Uterus (tissue), 4 donors: ENCODE data around the gene STK32C. TPM values are rescaled to one million over a fixed set of nuclear protein-coding genes. Genes with fewer than 3 reads are reported as not detected.

Experiments
- DNase-seq, 2 donors: peaks; one replicate each; pipeline ENCODE4 v3.0.0-alpha.2; 2019 to 2020
- H3K27ac ChIP-seq, 2 donors: fragments of 200-600 bp; sonication (generic); 1 replicate in 1 of 2; 2 replicates in 1 of 2; pipeline ENCODE4 v1.5.1; 2016 to 2018
- H3K27me3 ChIP-seq, 2 donors: fragments of 200-600 bp; sonication (generic); one replicate each; pipeline ENCODE4 v1.5.1; 2018 to 2019; ENCODE audit warnings: control low read depth in 1 of 2
- H3K36me3 ChIP-seq, 2 donors: fragments of 200-600 bp; sonication (generic); one replicate each; pipeline ENCODE4 v1.5.1; 2019; ENCODE audit warnings: control low read depth in 1 of 2
- H3K4me1 ChIP-seq, 2 donors: fragments of 200-600 bp; sonication (generic); one replicate each; pipeline ENCODE4 v1.5.1; 2018 to 2019; ENCODE audit warnings: control low read depth in 1 of 2
- H3K4me3 ChIP-seq, 2 donors: fragments of 200-600 bp; sonication (generic); 1 replicate in 1 of 2; 2 replicates in 1 of 2; pipeline ENCODE4 v1.5.1; 2018 to 2019; ENCODE audit warnings: mild to moderate bottlenecking in 1 of 2
- H3K9me3 ChIP-seq, 2 donors: fragments of 200-600 bp; sonication (generic); one replicate each; pipeline ENCODE4 v1.5.1; 2019; ENCODE audit warnings: control low read depth in 1 of 2
- CTCF ChIP-seq, 4 experiments: fragments of 200-600 bp in 2 of 4; fragments of 450-650 bp in 2 of 4; sonication (generic) in 2 of 4; IDR thresholded peaks; one replicate each; pipeline ENCODE4 v1.5.1; 2016 to 2019; ENCODE audit warnings: antibody characterized with exemption in 4 of 4, mild to moderate bottlenecking in 2 of 4, moderate library complexity in 1 of 4
- POLR2A ChIP-seq, 2 donors: fragments of 450-650 bp; IDR thresholded peaks; one replicate each; pipeline ENCODE4 v1.6.1; 2016; ENCODE audit warnings: antibody characterized with exemption in 2 of 2, mild to moderate bottlenecking in 1 of 2, moderate library complexity in 1 of 2
- intact Hi-C: fragments of 100-400 bp; cut with DNase I; formaldehyde crosslinking; loops from one replicate; pipeline ENCODE4 v1.15.1; 2023; ENCODE audit warnings: low total_unique reads
- total RNA-seq, 4 donors: library from RNA; depleted of rRNA in 3 of 4; stranded (reverse); fragments of >200 nt in 3 of 4; gene quantifications; one replicate each; pipeline versions ENCODE4 v1.1.0 to v1.2.4, GENCODE V29; 2014 to 2023
- donor health status: DM: yes; HTN: yes; CAD: no.

Gene STK32C
- total RNA-seq, 4 donors from 2014 or later: 0.51 to 17.2 (median 3.2) TPM

GRCh38 chr10:132264306-132264950, 43.3 kb downstream of the STK32C start:
- intact Hi-C loops: no loop called here
- TF ChIP-seq CTCF (IDR thresholded peaks at IDR 0.05): no peak
- TF ChIP-seq POLR2A (IDR thresholded peaks at IDR 0.05): no peak
- H3K36me3 ChIP-seq: no peaks in the 10 kb centered on the region
- H3K27ac ChIP-seq: no peak overlapping the region
- DNase-seq: no peak
- H3K4me1 ChIP-seq: peaks cover 0 to 5% of the 10 kb centered on the region in 2 donors
- H3K9me3 ChIP-seq: no peaks in the 10 kb centered on the region
- H3K4me3 ChIP-seq: no peak overlapping the region
- no peaks in the 10 kb centered on the region for H3K27me3 ChIP-seq

GRCh38 chr10:132263866-132264265, 43.9 kb downstream of the STK32C start:
- Histone ChIP-seq H3K4me1 (peaks cover 0 to 5% of the 10 kb centered on the region in 2 donors), H3K36me3 (no peaks in the 10 kb centered on the region), H3K27me3 (no peaks in the 10 kb centered on the region), H3K27ac (no peak overlapping the region), H3K9me3 (no peaks in the 10 kb centered on the region), H3K4me3 (no peak overlapping the region)
- no peak for DNase-seq
- TF ChIP-seq POLR2A (IDR thresholded peaks at IDR 0.05): no peak
- TF ChIP-seq CTCF (IDR thresholded peaks at IDR 0.05): no peak
- intact Hi-C loops: no loop called here

DNA sequence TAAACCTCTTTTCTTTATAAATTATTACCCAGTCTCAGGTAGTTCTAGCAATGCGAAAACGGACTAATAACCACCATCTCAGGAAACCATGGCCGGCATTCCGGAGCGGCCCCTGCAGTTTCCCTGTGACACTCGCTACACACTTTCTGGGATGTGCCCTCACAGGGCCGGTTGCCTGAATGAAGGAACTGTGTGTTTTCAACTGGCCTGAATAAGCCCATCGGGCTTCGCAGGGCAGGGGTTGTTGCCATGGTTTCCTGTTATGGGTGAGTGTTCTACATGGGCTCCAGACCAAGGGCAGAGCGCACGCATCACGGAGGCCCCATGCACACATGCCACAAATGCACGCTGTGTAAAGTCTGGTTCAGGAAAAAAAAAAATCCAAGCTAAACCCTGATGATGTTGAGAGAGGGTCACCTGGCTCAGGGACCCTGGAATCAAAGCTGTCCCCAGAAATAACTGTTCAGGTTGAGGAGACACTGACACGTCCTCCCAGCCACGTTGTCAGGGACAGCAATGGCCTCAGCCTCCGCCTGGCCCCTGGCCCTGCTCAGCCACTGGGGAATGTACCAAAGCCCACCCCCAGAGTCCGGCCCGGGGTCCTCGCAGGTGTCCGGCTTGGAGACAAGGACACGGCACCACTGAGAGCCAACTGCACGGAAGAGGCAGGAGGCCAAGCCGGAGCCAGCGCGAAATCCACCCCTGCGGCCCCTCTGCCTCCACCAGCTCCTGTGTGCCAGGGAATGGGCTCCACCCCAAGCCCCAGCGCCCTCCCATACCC, 47.9 kb downstream of the STK32C start:
- no peak for DNase-seq
- Histone ChIP-seq H3K27me3 (no peaks in the 10 kb centered on the region), H3K4me3 (no peak overlapping the region), H3K9me3 (no peaks in the 10 kb centered on the region), H3K36me3 (no peaks in the 10 kb centered on the region), H3K27ac (no peak overlapping the region), H3K4me1 (no peaks in the 10 kb centered on the region)
- no peak for TF ChIP-seq POLR2A (IDR thresholded peaks at IDR 0.05)
- TF ChIP-seq CTCF (IDR thresholded peaks at IDR 0.05): no peak
- intact Hi-C loops: no loop called here

- TF ChIP-seq CTCF (IDR thresholded peaks at IDR 0.05) (no peak), POLR2A (IDR thresholded peaks at IDR 0.05) (no peak)
- H3K4me3 ChIP-seq: no peak overlapping the region
- DNase-seq: no peak
- H3K4me1 ChIP-seq: no peaks in the 10 kb centered on the region
- no peaks in the 10 kb centered on the region for H3K27me3 ChIP-seq
- H3K9me3 ChIP-seq: no peaks in the 10 kb centered on the region
- no peaks in the 10 kb centered on the region for H3K36me3 ChIP-seq
- intact Hi-C loops: no loop called here
- no peak overlapping the region for H3K27ac ChIP-seq
Observed at GRCh38 chr10:132258423-132258822, 49.3 kb downstream of the STK32C start.

GRCh38 chr10:132257907-132258306, 49.8 kb downstream of the STK32C start:
- no peak for TF ChIP-seq CTCF (IDR thresholded peaks at IDR 0.05)
- no peak for TF ChIP-seq POLR2A (IDR thresholded peaks at IDR 0.05)
- Histone ChIP-seq H3K27me3 (no peaks in the 10 kb centered on the region), H3K4me3 (no peak overlapping the region), H3K27ac (no peak overlapping the region), H3K9me3 (no peaks in the 10 kb centered on the region), H3K4me1 (no peaks in the 10 kb centered on the region), H3K36me3 (no peaks in the 10 kb centered on the region)
- no peak for DNase-seq
- intact Hi-C loops: no loop called here
